Measurements from ENCODE around the gene SULF2.

The SULF2 gene

GRCh38 chr20:47698142-47698541 is 87.1 kb downstream of the SULF2 start:
- Histone ChIP-seq H3K4me3 (ENCODE audit: low read length) (no peak overlapping the region), H3K4me2 (ENCODE audit: low read length) (no peak overlapping the region), H3K27me3 (ENCODE audit: control insufficient read depth, insufficient read depth, low read length) (peaks cover 3% of the 10 kb centered on the region), H3K36me3 (ENCODE audit: insufficient read depth, low read length) (no peaks in the 10 kb centered on the region), H3K4me1 (ENCODE audit: control insufficient read depth, insufficient read depth, low read length) (no peaks in the 10 kb centered on the region), H3K9ac (ENCODE audit: low read depth, low read length) (no peak overlapping the region), H3K9me3 (replicated peaks; ENCODE audit: low read length) (peaks cover 3% of the 10 kb centered on the region)

- no peak overlapping the region for H3K4me3 ChIP-seq (ENCODE audit: low read length)
- peaks cover 3% of the 10 kb centered on the region for H3K27me3 ChIP-seq (ENCODE audit: control insufficient read depth, insufficient read depth, low read length)
- H3K4me2 ChIP-seq (ENCODE audit: low read length) = no peak overlapping the region
- H3K9ac ChIP-seq (ENCODE audit: low read depth, low read length) = no peak overlapping the region
- no peaks in the 10 kb centered on the region for H3K36me3 ChIP-seq (ENCODE audit: insufficient read depth, low read length)
- H3K9me3 ChIP-seq (replicated peaks; ENCODE audit: low read length) = peaks cover 4% of the 10 kb centered on the region
- H3K4me1 ChIP-seq (ENCODE audit: control insufficient read depth, insufficient read depth, low read length) = no peaks in the 10 kb centered on the region
These were observed 88.4 kb downstream of the SULF2 start for GRCh38 chr20:47696856-47697255.

GRCh38 chr20:47694021-47694818 is 91.1 kb downstream of the SULF2 start:
- no peak overlapping the region for H3K4me3 ChIP-seq (ENCODE audit: low read length)
- H3K36me3 ChIP-seq (ENCODE audit: insufficient read depth, low read length) = no peaks in the 10 kb centered on the region
- no peak overlapping the region for H3K9ac ChIP-seq (ENCODE audit: low read depth, low read length)
- H3K9me3 ChIP-seq (replicated peaks; ENCODE audit: low read length) = peaks cover 12% of the 10 kb centered on the region
- no peaks in the 10 kb centered on the region for H3K4me1 ChIP-seq (ENCODE audit: control insufficient read depth, insufficient read depth, low read length)
- no peaks in the 10 kb centered on the region for H3K27me3 ChIP-seq (ENCODE audit: control insufficient read depth, insufficient read depth, low read length)
- H3K4me2 ChIP-seq (ENCODE audit: low read length) = no peak overlapping the region

- Histone ChIP-seq H3K9me3 (replicated peaks; ENCODE audit: low read length) (peaks cover 12% of the 10 kb centered on the region), H3K4me3 (ENCODE audit: low read length) (no peak overlapping the region), H3K9ac (ENCODE audit: low read depth, low read length) (no peak overlapping the region), H3K4me1 (ENCODE audit: control insufficient read depth, insufficient read depth, low read length) (no peaks in the 10 kb centered on the region), H3K36me3 (ENCODE audit: insufficient read depth, low read length) (no peaks in the 10 kb centered on the region), H3K4me2 (ENCODE audit: low read length) (no peak overlapping the region), H3K27me3 (ENCODE audit: control insufficient read depth, insufficient read depth, low read length) (peaks cover 3% of the 10 kb centered on the region)
These were observed 93.7 kb downstream of the SULF2 start for GRCh38 chr20:47691625-47692024.

GRCh38 chr20:47689731-47690130 is 95.5 kb downstream of the SULF2 start:
- H3K27me3 ChIP-seq (ENCODE audit: control insufficient read depth, insufficient read depth, low read length) = peaks cover 3% of the 10 kb centered on the region
- H3K4me3 ChIP-seq (ENCODE audit: low read length) = no peak overlapping the region
- H3K4me1 ChIP-seq (ENCODE audit: control insufficient read depth, insufficient read depth, low read length) = no peaks in the 10 kb centered on the region
- no peaks in the 10 kb centered on the region for H3K36me3 ChIP-seq (ENCODE audit: insufficient read depth, low read length)
- H3K9ac ChIP-seq (ENCODE audit: low read depth, low read length) = no peak overlapping the region
- H3K4me2 ChIP-seq (ENCODE audit: low read length) = no peak overlapping the region
- H3K9me3 ChIP-seq (replicated peaks; ENCODE audit: low read length) = peaks cover 12% of the 10 kb centered on the region

GRCh38 chr20:47688385-47689381 is 96.6 kb downstream of the SULF2 start:
- Histone ChIP-seq H3K4me1 (ENCODE audit: control insufficient read depth, insufficient read depth, low read length) (no peaks in the 10 kb centered on the region), H3K4me3 (ENCODE audit: low read length) (no peak overlapping the region), H3K36me3 (ENCODE audit: insufficient read depth, low read length) (no peaks in the 10 kb centered on the region), H3K9me3 (replicated peaks; ENCODE audit: low read length) (peaks cover 12% of the 10 kb centered on the region), H3K9ac (ENCODE audit: low read depth, low read length) (no peak overlapping the region), H3K4me2 (ENCODE audit: low read length) (no peak overlapping the region), H3K27me3 (ENCODE audit: control insufficient read depth, insufficient read depth, low read length) (peaks cover 3% of the 10 kb centered on the region)

GRCh38 chr20:47687095-47687987 is 97.9 kb downstream of the SULF2 start:
- no peak overlapping the region for H3K4me2 ChIP-seq (ENCODE audit: low read length)
- H3K27me3 ChIP-seq (ENCODE audit: control insufficient read depth, insufficient read depth, low read length) = peaks cover 14% of the 10 kb centered on the region
- H3K36me3 ChIP-seq (ENCODE audit: insufficient read depth, low read length) = no peaks in the 10 kb centered on the region
- H3K4me3 ChIP-seq (ENCODE audit: low read length) = no peak overlapping the region
- H3K9me3 ChIP-seq (replicated peaks; ENCODE audit: low read length) = peaks cover 8% of the 10 kb centered on the region
- H3K9ac ChIP-seq (ENCODE audit: low read depth, low read length) = no peak overlapping the region
- H3K4me1 ChIP-seq (ENCODE audit: control insufficient read depth, insufficient read depth, low read length) = no peaks in the 10 kb centered on the region

GRCh38 chr20:47686545-47686944 is 98.7 kb downstream of the SULF2 start:
- Histone ChIP-seq H3K9me3 (replicated peaks; ENCODE audit: low read length) (peaks cover 8% of the 10 kb centered on the region), H3K4me2 (ENCODE audit: low read length) (no peak overlapping the region), H3K9ac (ENCODE audit: low read depth, low read length) (no peak overlapping the region), H3K36me3 (ENCODE audit: insufficient read depth, low read length) (no peaks in the 10 kb centered on the region), H3K27me3 (ENCODE audit: control insufficient read depth, insufficient read depth, low read length) (peaks cover 21% of the 10 kb centered on the region), H3K4me1 (ENCODE audit: control insufficient read depth, insufficient read depth, low read length) (no peaks in the 10 kb centered on the region), H3K4me3 (ENCODE audit: low read length) (no peak overlapping the region)

GRCh38 chr20:47684306-47685080 is 100.8 kb downstream of the SULF2 start:
- no peaks in the 10 kb centered on the region for H3K36me3 ChIP-seq (ENCODE audit: insufficient read depth, low read length)
- no peak overlapping the region for H3K4me2 ChIP-seq (ENCODE audit: low read length)
- no peak overlapping the region for H3K4me3 ChIP-seq (ENCODE audit: low read length)
- peaks cover 26% of the 10 kb centered on the region for H3K27me3 ChIP-seq (ENCODE audit: control insufficient read depth, insufficient read depth, low read length)
- no peak overlapping the region for H3K9ac ChIP-seq (ENCODE audit: low read depth, low read length)
- H3K9me3 ChIP-seq (replicated peaks; ENCODE audit: low read length) = no peaks in the 10 kb centered on the region
- H3K4me1 ChIP-seq (ENCODE audit: control insufficient read depth, insufficient read depth, low read length) = no peaks in the 10 kb centered on the region

GRCh38 chr20:47682916-47683315 is 102.4 kb downstream of the SULF2 start:
- Histone ChIP-seq H3K4me3 (ENCODE audit: low read length) (no peak overlapping the region), H3K36me3 (ENCODE audit: insufficient read depth, low read length) (no peaks in the 10 kb centered on the region), H3K4me2 (ENCODE audit: low read length) (no peak overlapping the region), H3K27me3 (ENCODE audit: control insufficient read depth, insufficient read depth, low read length) (peaks cover 26% of the 10 kb centered on the region), H3K4me1 (ENCODE audit: control insufficient read depth, insufficient read depth, low read length) (no peaks in the 10 kb centered on the region), H3K9ac (ENCODE audit: low read depth, low read length) (no peak overlapping the region), H3K9me3 (replicated peaks; ENCODE audit: low read length) (no peaks in the 10 kb centered on the region)

Data from skeletal muscle satellite cell (primary cell).